GM15510 (cell line): Measurements from ENCODE around the gene MSRB1.
A peak's percentile ranks its signal among the peaks of the same experiment; 100 is the strongest.

Experiments
- POLR2A ChIP-seq: IDR thresholded peaks from 3 replicates; pipeline ENCODE4 v1.6.1; 2011; ENCODE audit warnings: borderline replicate concordance; ENCODE audit not compliant: insufficient read length; ENCODE audit errors: extremely low read depth

The MSRB1 gene

GRCh38 chr16:1973461-1974156 is 30.6 kb upstream of the MSRB1 start:
- no peak for TF ChIP-seq POLR2A

- no peak for TF ChIP-seq POLR2A
Observed at GRCh38 chr16:1972490-1972877, 29.5 kb upstream of the MSRB1 start.

GRCh38 chr16:1971796-1972489 is 28.9 kb upstream of the MSRB1 start, which contains the start of gene TBL3:
Gene TBL3, plus strand, starts transcription at chr16:1972053. Its CDS starts 112 bp downstream, at chr16:1972165.
- peak; percentile 95 for TF ChIP-seq POLR2A

- TF ChIP-seq POLR2A, result no peak
Observed at GRCh38 chr16:1968146-1968953, 25.4 kb upstream of the MSRB1 start.

- no peak for TF ChIP-seq POLR2A
Observed at GRCh38 chr16:1966460-1966859, 23.5 kb upstream of the MSRB1 start, which contains the start of gene RNF151. Gene RNF151, plus strand, starts transcription at chr16:1966856. Its CDS starts 26 bp downstream, at chr16:1966882.

- TF ChIP-seq POLR2A, result no peak
Observed at GRCh38 chr16:1965396-1966001, 22.5 kb upstream of the MSRB1 start.

GRCh38 chr16:1964506-1965395 is 21.8 kb upstream of the MSRB1 start, which contains the start of gene RPS2:
Gene RPS2, minus strand, starts transcription at chr16:1964826. Its CDS starts 201 bp downstream, at chr16:1964625.
- peak; percentile 100 for TF ChIP-seq POLR2A

GRCh38 chr16:1963806-1964505 is 21.0 kb upstream of the MSRB1 start:
- no peak for TF ChIP-seq POLR2A

- no peak for TF ChIP-seq POLR2A
Observed at GRCh38 chr16:1961651-1962067, 18.7 kb upstream of the MSRB1 start.

GRCh38 chr16:1960665-1961630 is 17.9 kb upstream of the MSRB1 start:
- TF ChIP-seq POLR2A, result peak; percentile 49

- TF ChIP-seq POLR2A, result peak; percentile 96
Observed at GRCh38 chr16:1959269-1960039, 16.5 kb upstream of the MSRB1 start, which contains the start of gene NDUFB10. Gene NDUFB10, plus strand, starts transcription at chr16:1959538. Its CDS starts 87 bp downstream, at chr16:1959625.
